BE2C (cell line): Measurements from ENCODE around the gene RC3H1.
"Not testable (repeated sequence)": the region's sequence is repeated elsewhere in the genome, so short reads cannot be mapped to it uniquely, and the experiment has no call there.

Experiments
- DNase-seq: peaks from one replicate; pipeline ENCODE4 v3.0.0-alpha.2; 2020
- H3K27me3 ChIP-seq: fragments of 250-450 bp; sonication (Bioruptor Pico); 2 replicates; pipeline ENCODE4 v1.5.1; 2020; ENCODE audit warnings: mild to moderate bottlenecking
- H3K36me3 ChIP-seq: fragments of 250-450 bp; sonication (Bioruptor Pico); 2 replicates; pipeline ENCODE4 v1.5.1; 2020; ENCODE audit warnings: mild to moderate bottlenecking
- H3K4me1 ChIP-seq: fragments of 250-450 bp; sonication (Bioruptor Pico); 2 replicates; pipeline ENCODE4 v1.5.1; 2020
- H3K4me3 ChIP-seq: 2 replicates; pipeline ENCODE4 v1.5.1; 2011; ENCODE audit warnings: low read depth, low read length
- H3K9me3 ChIP-seq: fragments of 250-450 bp; sonication (Bioruptor Pico); 2 replicates; pipeline ENCODE4 v1.5.1; 2020
- CTCF ChIP-seq: IDR thresholded peaks from 2 replicates; pipeline ENCODE4 v1.5.1; 2012; ENCODE audit warnings: mild to moderate bottlenecking, low read depth, low read length

Gene RC3H1

GRCh38 chr1:173988068-173988467, 34.1 kb downstream of the RC3H1 start:
- no peak for TF ChIP-seq CTCF
- Histone ChIP-seq H3K4me1 (no peaks in the 10 kb centered on the region), H3K27me3 (no peaks in the 10 kb centered on the region), H3K9me3 (no peaks in the 10 kb centered on the region), H3K36me3 (peaks cover 53% of the 10 kb centered on the region), H3K4me3 (no peak overlapping the region)
- DNase-seq, result no peak

GRCh38 chr1:173986951-173987350, 35.2 kb downstream of the RC3H1 start:
- H3K27me3 ChIP-seq, result no peaks in the 10 kb centered on the region
- H3K36me3 ChIP-seq, result peaks cover 50% of the 10 kb centered on the region
- DNase-seq, result no peak
- H3K4me3 ChIP-seq, result no peak overlapping the region
- no peaks in the 10 kb centered on the region for H3K4me1 ChIP-seq
- no peak for TF ChIP-seq CTCF
- no peaks in the 10 kb centered on the region for H3K9me3 ChIP-seq

GRCh38 chr1:173970252-173970651, 51.9 kb downstream of the RC3H1 start:
- no peak for DNase-seq
- H3K4me3 ChIP-seq, result no peak overlapping the region
- TF ChIP-seq CTCF, result no peak
- H3K9me3 ChIP-seq, result no peaks in the 10 kb centered on the region
- H3K27me3 ChIP-seq, result no peaks in the 10 kb centered on the region
- no peaks in the 10 kb centered on the region for H3K4me1 ChIP-seq
- peaks cover 68% of the 10 kb centered on the region for H3K36me3 ChIP-seq

- peaks cover 60% of the 10 kb centered on the region for H3K36me3 ChIP-seq
- not testable (repeated sequence) for H3K4me1 ChIP-seq, DNase-seq, H3K4me3 ChIP-seq, H3K9me3 ChIP-seq, H3K27me3 ChIP-seq
These were observed 56.3 kb downstream of the RC3H1 start for GRCh38 chr1:173965896-173966295.

GRCh38 chr1:173963477-173963876, 58.7 kb downstream of the RC3H1 start:
- Histone ChIP-seq H3K27me3 (no peaks in the 10 kb centered on the region), H3K9me3 (no peaks in the 10 kb centered on the region), H3K4me3 (no peak overlapping the region), H3K4me1 (peaks cover 7% of the 10 kb centered on the region; the same call in 1 of the 2 replicates), H3K36me3 (peaks cover 67% of the 10 kb centered on the region)
- TF ChIP-seq CTCF, result no peak
- DNase-seq, result no peak

- TF ChIP-seq CTCF, result no peak
- Histone ChIP-seq H3K9me3 (no peaks in the 10 kb centered on the region), H3K27me3 (no peaks in the 10 kb centered on the region), H3K36me3 (peaks cover 64% of the 10 kb centered on the region), H3K4me1 (peaks cover 7% of the 10 kb centered on the region; the same call in 1 of the 2 replicates), H3K4me3 (no peak overlapping the region)
- no peak for DNase-seq
These were observed 61.5 kb downstream of the RC3H1 start for GRCh38 chr1:173960625-173961024.

- no peak overlapping the region for H3K4me3 ChIP-seq
- no peak for TF ChIP-seq CTCF
- peaks cover 56% of the 10 kb centered on the region for H3K36me3 ChIP-seq
- no peak for DNase-seq
- H3K9me3 ChIP-seq, result no peaks in the 10 kb centered on the region
- H3K4me1 ChIP-seq, result no peaks in the 10 kb centered on the region
- H3K27me3 ChIP-seq, result no peaks in the 10 kb centered on the region
These were observed 68.0 kb downstream of the RC3H1 start for GRCh38 chr1:173954179-173954578.
